Spleen (tissue), 7 donors: Measurements from ENCODE around the gene EXOC3.

Experiments
- POLR2A ChIP-seq, 3 donors: fragments of 450-650 bp; IDR thresholded peaks; one replicate each; pipeline ENCODE4 v1.5.1; 2017; ENCODE audit warnings: antibody characterized with exemption in 3 of 3, mild to moderate bottlenecking in 1 of 3
- TF ChIP-seq, protein P1 (sequence below), 11 experiments: fragments of 200-600 bp in 7 of 11; fragments of 450-650 bp in 4 of 11; sonication (generic) in 4 of 11; IDR thresholded peaks in 8 of 11; conservative IDR thresholded peaks in 3 of 11; 1 replicate in 7 of 11; 2 replicates in 4 of 11; pipeline versions ENCODE4 v1.4.0 to v1.8.0; 2016 to 2021; ENCODE audit warnings: antibody characterized with exemption in 11 of 11, inconsistent platforms in 4 of 11, mild to moderate bottlenecking in 1 of 11
- donor health status: DM: no; HTN: no; CAD: no; lungs with moderate emphysema.
- donor health status: DM: no; HTN: no; CAD: no.
- donor health status: DM: no; HTN: no; CAD: no.

GRCh38 chr5:485946-486491, 43.0 kb downstream of the EXOC3 start:
- TF ChIP-seq, protein P1, sequence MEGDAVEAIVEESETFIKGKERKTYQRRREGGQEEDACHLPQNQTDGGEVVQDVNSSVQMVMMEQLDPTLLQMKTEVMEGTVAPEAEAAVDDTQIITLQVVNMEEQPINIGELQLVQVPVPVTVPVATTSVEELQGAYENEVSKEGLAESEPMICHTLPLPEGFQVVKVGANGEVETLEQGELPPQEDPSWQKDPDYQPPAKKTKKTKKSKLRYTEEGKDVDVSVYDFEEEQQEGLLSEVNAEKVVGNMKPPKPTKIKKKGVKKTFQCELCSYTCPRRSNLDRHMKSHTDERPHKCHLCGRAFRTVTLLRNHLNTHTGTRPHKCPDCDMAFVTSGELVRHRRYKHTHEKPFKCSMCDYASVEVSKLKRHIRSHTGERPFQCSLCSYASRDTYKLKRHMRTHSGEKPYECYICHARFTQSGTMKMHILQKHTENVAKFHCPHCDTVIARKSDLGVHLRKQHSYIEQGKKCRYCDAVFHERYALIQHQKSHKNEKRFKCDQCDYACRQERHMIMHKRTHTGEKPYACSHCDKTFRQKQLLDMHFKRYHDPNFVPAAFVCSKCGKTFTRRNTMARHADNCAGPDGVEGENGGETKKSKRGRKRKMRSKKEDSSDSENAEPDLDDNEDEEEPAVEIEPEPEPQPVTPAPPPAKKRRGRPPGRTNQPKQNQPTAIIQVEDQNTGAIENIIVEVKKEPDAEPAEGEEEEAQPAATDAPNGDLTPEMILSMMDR (IDR thresholded peaks at IDR 0.05 in 8 of 11, conservative IDR thresholded peaks at IDR 0.05 in 3 of 11), result no peak
- TF ChIP-seq POLR2A (IDR thresholded peaks at IDR 0.05), result no peak
